Astrocyte (in vitro differentiated cells and primary cell): ENCODE data around the gene LRRTM4. TPM values are rescaled to one million over a fixed set of nuclear protein-coding genes. Genes with fewer than 3 reads are reported as not detected.

Experiments
- DNase-seq: peaks from one replicate; pipeline ENCODE4 v3.0.0-alpha.2; 2010; ENCODE audit warnings: low read depth
- FAIRE-seq: peaks from 2 replicates; lab custom pipeline; 2011; peaks lifted over from hg19 to GRCh38; lab: Jason Lieb, UNC
- H2AFZ ChIP-seq: 2 replicates; pipeline ENCODE4 v1.6.0; 2012; ENCODE audit warnings: low read depth, low read length, inconsistent platforms
- H3K27ac ChIP-seq: 2 replicates; pipeline ENCODE4 v1.5.1; 2011; ENCODE audit warnings: low read depth, low read length, inconsistent platforms
- H3K27me3 ChIP-seq: 2 replicates; pipeline ENCODE4 v1.6.0; 2011; ENCODE audit warnings: low read length, inconsistent platforms; ENCODE audit not compliant: insufficient read depth
- H3K36me3 ChIP-seq: 2 replicates; pipeline ENCODE4 v1.5.1; 2011; ENCODE audit warnings: low read length, inconsistent platforms; ENCODE audit not compliant: insufficient read depth
- H3K4me1 ChIP-seq: 2 replicates; pipeline ENCODE4 v1.5.1; 2011; ENCODE audit warnings: low read length, inconsistent platforms; ENCODE audit not compliant: insufficient read depth
- H3K4me2 ChIP-seq: 2 replicates; pipeline ENCODE4 v1.6.0; 2012; ENCODE audit warnings: low read length, inconsistent platforms
- H3K4me3 ChIP-seq: 2 replicates; pipeline ENCODE4 v1.5.1; 2011; ENCODE audit warnings: low read depth, mild to moderate bottlenecking, low read length, inconsistent platforms; ENCODE audit not compliant: insufficient read depth
- H3K79me2 ChIP-seq: 2 replicates; pipeline ENCODE4 v1.6.0; 2012; ENCODE audit warnings: mild to moderate bottlenecking, low read length, inconsistent platforms; ENCODE audit not compliant: insufficient read depth
- H3K9ac ChIP-seq: 2 replicates; pipeline ENCODE4 v1.6.0; 2012; ENCODE audit warnings: mild to moderate bottlenecking, low read length, inconsistent platforms
- H3K9me3 ChIP-seq: 2 replicates; pipeline ENCODE4 v1.5.1; 2012; ENCODE audit warnings: low read depth, mild to moderate bottlenecking, low read length, inconsistent platforms; ENCODE audit not compliant: insufficient read depth
- H4K20me1 ChIP-seq: 2 replicates; pipeline ENCODE4 v1.6.0; 2012; ENCODE audit warnings: low read length, inconsistent platforms; ENCODE audit not compliant: insufficient read depth
- H3K27ac Mint-ChIP-seq: one replicate; pipeline ENCODE4 v1.8.0; 2021; ENCODE audit warnings: mild to moderate bottlenecking, mixed read lengths; ENCODE audit not compliant: unreplicated experiment
- H3K27me3 Mint-ChIP-seq: one replicate; pipeline ENCODE4 v1.8.0; 2021; ENCODE audit warnings: low read depth, mixed read lengths; ENCODE audit not compliant: unreplicated experiment
- H3K36me3 Mint-ChIP-seq: one replicate; pipeline ENCODE4 v1.8.0; 2021; ENCODE audit warnings: low read depth, mixed read lengths; ENCODE audit not compliant: unreplicated experiment
- H3K4me1 Mint-ChIP-seq: one replicate; pipeline ENCODE4 v1.8.0; 2021; ENCODE audit warnings: low read depth, mixed read lengths; ENCODE audit not compliant: unreplicated experiment
- H3K4me3 Mint-ChIP-seq: one replicate; pipeline ENCODE4 v1.8.0; 2021; ENCODE audit warnings: mild to moderate bottlenecking, moderate library complexity, mixed read lengths; ENCODE audit not compliant: unreplicated experiment
- H3K9me3 Mint-ChIP-seq: one replicate; pipeline ENCODE4 v1.8.0; 2021; ENCODE audit warnings: mild to moderate bottlenecking, mixed read lengths; ENCODE audit not compliant: unreplicated experiment
- EZH2 ChIP-seq: IDR thresholded peaks from 2 replicates; pipeline ENCODE4 v1.6.1; 2012; ENCODE audit warnings: mild to moderate bottlenecking, low read length, inconsistent platforms; ENCODE audit not compliant: insufficient read depth
- total RNA-seq: library from RNA; stranded (reverse); gene quantifications from 2 replicates; pipeline ENCODE4 v1.2.1, GENCODE V29; 2021
- TF ChIP-seq, protein P1 (sequence below): IDR thresholded peaks from 2 replicates; pipeline ENCODE4 v1.5.1; 2011; ENCODE audit warnings: low read depth, mild to moderate bottlenecking, inconsistent platforms, low read length, moderate library complexity; ENCODE audit not compliant: insufficient read depth

The LRRTM4 gene
- total RNA-seq, 1 donor from 2014 or later, result 0.59 TPM

DNA sequence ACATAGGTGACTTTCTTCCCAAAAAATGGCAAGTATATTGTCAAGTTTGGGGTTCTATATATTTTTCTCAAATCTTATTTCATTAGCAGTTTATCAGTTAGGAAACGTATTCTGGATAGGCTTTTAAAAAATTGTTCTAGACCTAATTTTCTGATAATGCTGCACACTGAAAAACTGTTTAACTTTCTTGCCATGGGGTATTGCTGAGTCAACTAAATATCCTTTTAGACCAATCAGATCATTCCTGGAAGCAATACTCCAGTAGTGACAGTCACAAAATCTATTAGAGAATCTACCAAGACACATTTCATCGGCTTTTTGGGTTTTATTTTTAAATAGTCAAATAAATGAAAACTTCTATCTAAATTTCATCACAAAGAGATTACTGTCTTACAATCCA is 440.6 kb downstream of the LRRTM4 start:
- H3K9me3 ChIP-seq, result no peaks in the 10 kb centered on the region
- FAIRE-seq (no peak), DNase-seq (no peak)
- H3K4me3 ChIP-seq, result no peak overlapping the region
- H3K4me1 ChIP-seq, result no peaks in the 10 kb centered on the region
- no peaks in the 10 kb centered on the region for H3K79me2 ChIP-seq
- no peak overlapping the region for H2AFZ ChIP-seq
- H3K27me3 Mint-ChIP-seq, result no peaks in the 10 kb centered on the region
- no peaks in the 10 kb centered on the region for H4K20me1 ChIP-seq
- no peaks in the 10 kb centered on the region for H3K9me3 Mint-ChIP-seq
- no peak overlapping the region for H3K27ac Mint-ChIP-seq
- no peaks in the 10 kb centered on the region for H3K36me3 Mint-ChIP-seq
- H3K27ac ChIP-seq, result no peak overlapping the region
- no peaks in the 10 kb centered on the region for H3K4me1 Mint-ChIP-seq
- H3K9ac ChIP-seq, result no peak overlapping the region
- H3K4me3 Mint-ChIP-seq, result no peak overlapping the region
- no peaks in the 10 kb centered on the region for H3K27me3 ChIP-seq
- no peaks in the 10 kb centered on the region for H3K36me3 ChIP-seq
- TF ChIP-seq EZH2, result no peak
- TF ChIP-seq, protein P1, sequence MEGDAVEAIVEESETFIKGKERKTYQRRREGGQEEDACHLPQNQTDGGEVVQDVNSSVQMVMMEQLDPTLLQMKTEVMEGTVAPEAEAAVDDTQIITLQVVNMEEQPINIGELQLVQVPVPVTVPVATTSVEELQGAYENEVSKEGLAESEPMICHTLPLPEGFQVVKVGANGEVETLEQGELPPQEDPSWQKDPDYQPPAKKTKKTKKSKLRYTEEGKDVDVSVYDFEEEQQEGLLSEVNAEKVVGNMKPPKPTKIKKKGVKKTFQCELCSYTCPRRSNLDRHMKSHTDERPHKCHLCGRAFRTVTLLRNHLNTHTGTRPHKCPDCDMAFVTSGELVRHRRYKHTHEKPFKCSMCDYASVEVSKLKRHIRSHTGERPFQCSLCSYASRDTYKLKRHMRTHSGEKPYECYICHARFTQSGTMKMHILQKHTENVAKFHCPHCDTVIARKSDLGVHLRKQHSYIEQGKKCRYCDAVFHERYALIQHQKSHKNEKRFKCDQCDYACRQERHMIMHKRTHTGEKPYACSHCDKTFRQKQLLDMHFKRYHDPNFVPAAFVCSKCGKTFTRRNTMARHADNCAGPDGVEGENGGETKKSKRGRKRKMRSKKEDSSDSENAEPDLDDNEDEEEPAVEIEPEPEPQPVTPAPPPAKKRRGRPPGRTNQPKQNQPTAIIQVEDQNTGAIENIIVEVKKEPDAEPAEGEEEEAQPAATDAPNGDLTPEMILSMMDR, result no peak
- no peak overlapping the region for H3K4me2 ChIP-seq

DNA sequence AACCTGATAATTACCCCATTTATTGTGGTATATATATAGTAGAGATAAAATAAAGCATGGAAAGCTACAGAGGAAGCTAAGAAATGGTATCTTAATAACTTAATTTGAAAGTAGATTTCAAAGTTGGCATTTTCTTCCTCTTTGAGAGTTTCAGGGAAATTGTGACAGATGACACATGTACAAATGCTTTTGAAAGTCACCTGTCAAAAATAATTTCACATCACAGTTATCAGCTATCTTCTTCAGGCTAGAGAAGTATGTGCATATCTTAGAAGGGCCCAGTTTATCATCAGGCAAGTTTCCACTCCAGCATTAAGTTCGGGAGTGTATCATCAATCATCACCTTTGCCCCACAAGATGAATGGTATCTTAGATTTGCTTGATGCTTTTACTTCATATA is 457.9 kb downstream of the LRRTM4 start:
- Histone ChIP-seq H3K9ac (no peak overlapping the region), H3K9me3 (no peaks in the 10 kb centered on the region), H2AFZ (no peak overlapping the region), H3K27me3 (no peaks in the 10 kb centered on the region), H3K4me1 (no peaks in the 10 kb centered on the region), H3K27ac (no peak overlapping the region), H3K4me2 (no peak overlapping the region), H3K4me3 (no peak overlapping the region), H4K20me1 (no peaks in the 10 kb centered on the region), H3K36me3 (no peaks in the 10 kb centered on the region), H3K79me2 (no peaks in the 10 kb centered on the region)
- Mint-ChIP-seq H3K4me3 (no peak overlapping the region), H3K27me3 (no peaks in the 10 kb centered on the region), H3K9me3 (no peaks in the 10 kb centered on the region), H3K27ac (no peak overlapping the region), H3K4me1 (no peaks in the 10 kb centered on the region), H3K36me3 (no peaks in the 10 kb centered on the region)
- FAIRE-seq (no peak), DNase-seq (no peak)
- TF ChIP-seq, protein P1, result no peak
- no peak for TF ChIP-seq EZH2

DNA sequence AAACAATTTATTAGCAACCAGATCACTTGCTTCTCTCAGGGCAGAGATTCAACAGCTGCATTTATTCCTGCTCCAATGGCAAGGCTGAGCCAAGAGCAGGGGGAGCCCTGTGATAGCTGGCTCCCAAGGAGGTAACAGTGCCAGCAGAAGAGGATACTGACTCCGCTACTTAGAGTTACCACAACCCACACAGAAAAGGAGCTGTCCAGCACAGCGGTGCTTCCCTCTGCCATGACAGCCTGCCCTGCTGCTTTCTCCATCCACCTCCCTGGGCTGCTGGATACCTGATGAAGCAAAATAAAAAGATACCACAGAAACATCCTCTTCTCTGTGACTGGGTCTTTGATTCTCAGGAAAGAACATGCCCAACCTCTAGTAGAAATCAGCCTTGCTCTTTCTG is 467.2 kb downstream of the LRRTM4 start:
- H3K27me3 Mint-ChIP-seq, result no peaks in the 10 kb centered on the region
- Histone ChIP-seq H3K4me1 (no peaks in the 10 kb centered on the region), H3K27me3 (no peaks in the 10 kb centered on the region), H3K79me2 (no peaks in the 10 kb centered on the region), H3K36me3 (no peaks in the 10 kb centered on the region), H3K27ac (no peak overlapping the region), H3K4me3 (no peak overlapping the region), H3K9me3 (no peaks in the 10 kb centered on the region), H4K20me1 (no peaks in the 10 kb centered on the region), H3K9ac (no peak overlapping the region), H3K4me2 (no peak overlapping the region), H2AFZ (no peak overlapping the region)
- no peak overlapping the region for H3K4me3 Mint-ChIP-seq
- DNase-seq (no peak), FAIRE-seq (no peak)
- H3K36me3 Mint-ChIP-seq, result no peaks in the 10 kb centered on the region
- no peaks in the 10 kb centered on the region for H3K4me1 Mint-ChIP-seq
- no peak overlapping the region for H3K27ac Mint-ChIP-seq
- no peak for TF ChIP-seq EZH2
- TF ChIP-seq, protein P1, result no peak
- H3K9me3 Mint-ChIP-seq, result no peaks in the 10 kb centered on the region
